ENCODE data around the gene PARP11.

The PARP11 gene

DNA sequence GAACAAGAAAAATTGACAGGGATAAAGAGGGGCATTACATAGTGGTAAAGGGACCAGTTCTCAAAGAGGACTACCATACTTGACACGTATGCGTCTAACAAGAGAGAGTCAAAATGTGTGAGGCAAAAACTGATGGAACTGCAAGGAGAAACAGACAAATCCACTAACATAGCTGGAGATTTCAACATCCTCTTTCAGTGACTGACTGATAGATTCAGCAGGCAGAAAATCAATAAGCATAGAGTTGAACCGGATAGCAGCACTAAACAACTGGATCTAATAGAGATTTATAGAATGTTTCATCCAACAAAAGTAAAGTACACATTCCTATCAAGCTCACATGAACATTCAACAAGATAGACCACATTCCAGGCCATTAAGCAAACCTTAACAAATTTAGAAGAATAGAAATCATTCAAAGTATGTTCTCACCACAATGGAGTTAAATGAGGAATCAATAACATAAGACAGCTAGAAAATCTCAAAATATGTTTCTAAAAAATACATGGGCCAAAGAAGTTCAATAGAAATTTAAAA lies 104.2 kb downstream of the PARP11 start:
- DNase-seq, result no peak

DNA sequence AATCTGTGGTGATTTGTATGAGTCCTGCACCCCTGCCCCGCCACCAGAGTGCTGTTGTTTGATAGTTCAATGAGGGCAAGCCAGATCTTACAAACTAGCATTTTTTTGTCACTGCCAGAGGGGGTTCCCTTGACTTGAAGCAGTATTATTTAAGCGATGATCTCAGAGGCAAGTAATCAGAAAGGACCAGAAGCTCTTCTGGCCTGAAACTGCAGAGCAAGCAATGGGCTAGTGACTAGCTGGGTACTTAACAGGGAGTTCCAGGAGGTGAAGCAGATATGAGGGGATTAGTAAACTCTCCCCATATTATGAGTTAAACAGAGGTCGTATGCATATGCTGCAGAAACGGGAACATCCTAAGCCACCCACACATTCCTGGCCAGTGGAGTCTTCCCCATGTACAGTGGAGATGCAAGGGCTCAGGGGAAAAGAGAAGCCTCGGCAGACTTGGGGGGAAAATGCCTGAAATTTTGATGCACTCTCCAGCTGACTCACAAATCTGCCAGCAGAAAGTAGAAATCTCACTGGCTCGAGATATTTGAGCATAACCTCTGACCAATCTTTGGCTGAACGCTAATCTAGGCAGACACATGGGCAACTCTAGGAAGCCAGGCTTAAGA lies 112.0 kb downstream of the PARP11 start:
- DNase-seq, result no peak

DNA sequence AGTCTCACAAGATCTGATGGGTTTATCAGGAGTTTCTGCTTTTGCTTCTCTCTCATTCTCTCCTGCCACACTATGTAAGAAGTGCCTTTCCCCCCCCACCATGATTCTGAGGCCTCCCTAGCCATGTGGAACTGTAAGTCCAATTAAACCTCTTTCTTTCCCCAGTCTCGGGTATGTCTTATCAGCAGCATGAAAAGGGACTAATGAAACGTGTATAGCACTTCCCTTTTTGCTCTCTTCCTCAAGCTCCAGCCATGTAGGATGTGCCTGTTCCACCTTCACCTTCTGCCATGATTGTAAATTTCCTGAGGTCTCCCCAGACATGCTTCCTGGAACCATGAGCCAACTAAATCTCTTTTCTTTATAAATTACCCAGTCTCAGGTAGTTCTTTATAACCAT lies 113.3 kb downstream of the PARP11 start:
- DNase-seq, result no peak

Data from activated CD4-positive, alpha-beta T cell treated with anti-CD3 and anti-CD28 coated beads for 1 hour (primary cell).